ENCODE data around the gene LRRC32.

DNA sequence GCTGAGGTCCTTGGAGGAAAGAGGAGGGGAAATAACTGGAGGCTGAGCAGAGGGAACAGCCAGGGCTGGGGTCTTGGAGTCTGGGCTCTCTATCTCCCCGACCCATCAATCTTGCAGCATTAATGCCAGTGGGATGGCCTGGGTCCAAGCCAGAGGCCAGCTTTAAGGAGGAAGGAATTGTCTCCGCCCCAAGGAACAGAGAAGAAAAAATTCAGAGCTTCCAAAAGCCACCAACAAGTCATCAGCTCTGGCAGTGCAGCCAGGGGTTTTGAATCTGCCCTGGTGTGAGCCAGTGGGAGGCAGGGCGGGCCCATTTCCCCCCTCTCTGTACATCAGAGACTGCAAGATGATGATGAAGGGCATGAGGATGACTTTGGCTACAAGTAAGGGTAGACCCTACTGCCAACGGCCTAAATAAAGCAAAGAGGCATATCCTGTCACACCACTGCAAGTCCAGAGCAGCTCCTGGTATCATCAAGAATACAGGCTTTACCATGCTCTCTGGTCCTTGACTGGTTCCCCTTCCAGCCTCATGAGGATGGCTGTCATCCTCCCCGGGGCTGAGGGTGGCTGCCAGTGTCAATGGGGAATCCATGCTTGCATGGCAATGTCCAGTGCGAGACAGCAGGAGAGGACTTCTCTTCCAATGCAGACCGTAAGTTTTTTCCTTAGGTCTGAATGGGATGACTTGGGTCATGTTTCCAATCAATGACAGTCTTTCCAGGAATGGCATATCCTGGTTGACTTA lies 34.4 kb downstream of the LRRC32 start:
- TF ChIP-seq, protein P1, sequence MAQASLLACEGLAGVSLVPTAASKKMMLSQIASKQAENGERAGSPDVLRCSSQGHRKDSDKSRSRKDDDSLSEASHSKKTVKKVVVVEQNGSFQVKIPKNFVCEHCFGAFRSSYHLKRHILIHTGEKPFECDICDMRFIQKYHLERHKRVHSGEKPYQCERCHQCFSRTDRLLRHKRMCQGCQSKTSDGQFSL (CRISPR knock-in tag; IDR thresholded peaks at IDR 0.05), result no peak
- TF ChIP-seq, protein P1 (tag; IDR thresholded peaks at IDR 0.05), result no peak
- TF ChIP-seq BRCA1 (IDR thresholded peaks at IDR 0.05), result no peak
- TF ChIP-seq BRCA1 (CRISPR knock-in tag; IDR thresholded peaks at IDR 0.05), result no peak
- TF ChIP-seq REST (IDR thresholded peaks at IDR 0.05; ENCODE audit: borderline replicate concordance), result no peak
- no peak for TF ChIP-seq REST (CRISPR knock-in tag; IDR thresholded peaks at IDR 0.05; ENCODE audit: low read depth)
- TF ChIP-seq GATA2 (CRISPR knock-in tag; IDR thresholded peaks at IDR 0.05), result no peak
- TF ChIP-seq ELF1 (tag; IDR thresholded peaks at IDR 0.05), result no peak
- no peak for TF ChIP-seq CTCF (IDR thresholded peaks at IDR 0.05 in 2 of 3, conservative IDR thresholded peaks at IDR 0.05 in 1 of 3; ENCODE audit: insufficient read depth in 2 of 3, low read depth in 1 of 3, low read length in 3 of 3)
- no peak for TF ChIP-seq MXI1 (IDR thresholded peaks at IDR 0.05; ENCODE audit: low read depth, low read length)
- no peak for TF ChIP-seq FOSL1 (tag; conservative IDR thresholded peaks at IDR 0.05)
- no peak for TF ChIP-seq ASH1L (IDR thresholded peaks at IDR 0.05; ENCODE audit: borderline replicate concordance, low read depth, partially characterized antibody)
- TF ChIP-seq, protein P2, sequence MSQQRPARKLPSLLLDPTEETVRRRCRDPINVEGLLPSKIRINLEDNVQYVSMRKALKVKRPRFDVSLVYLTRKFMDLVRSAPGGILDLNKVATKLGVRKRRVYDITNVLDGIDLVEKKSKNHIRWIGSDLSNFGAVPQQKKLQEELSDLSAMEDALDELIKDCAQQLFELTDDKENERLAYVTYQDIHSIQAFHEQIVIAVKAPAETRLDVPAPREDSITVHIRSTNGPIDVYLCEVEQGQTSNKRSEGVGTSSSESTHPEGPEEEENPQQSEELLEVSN (IDR thresholded peaks at IDR 0.05; ENCODE audit: borderline replicate concordance in 1 of 2, extremely low read depth in 1 of 2, insufficient read depth in 1 of 2, insufficient read length in 1 of 2, low read depth in 1 of 2, low read length in 1 of 2, poor library complexity in 1 of 2, severe bottlenecking in 1 of 2), result no peak
